Liver (tissue), 3 donors: ENCODE measurements around the gene SHROOM2.

ENCODE experiments used
- CTCF ChIP-seq: fragments of 150-350 bp; IDR thresholded peaks from 2 replicates; pipeline ENCODE4 v1.5.1; 2017; ENCODE audit warnings: improper control_type of control experiment, low read depth, low read length; ENCODE audit not compliant: missing input control
- EGR1 ChIP-seq, 2 donors: IDR thresholded peaks; 2 replicates each; pipeline ENCODE4 v1.6.1; 2016 to 2018; ENCODE audit warnings: antibody characterized with exemption in 2 of 2, low read depth in 2 of 2
- GABPA ChIP-seq, 2 donors: IDR thresholded peaks in 1 of 2; conservative IDR thresholded peaks in 1 of 2; 2 replicates each; pipeline ENCODE4 v1.6.1; 2016; ENCODE audit warnings: antibody characterized with exemption in 2 of 2, mild to moderate bottlenecking in 1 of 2, moderate library complexity in 1 of 2
- HNF4A ChIP-seq, 2 donors: conservative IDR thresholded peaks; 2 replicates each; pipeline ENCODE4 v1.6.1; 2016; ENCODE audit warnings: antibody characterized with exemption in 2 of 2, mild to moderate bottlenecking in 2 of 2
- MAX ChIP-seq: IDR thresholded peaks from 2 replicates; pipeline ENCODE4 v1.6.1; 2016; ENCODE audit warnings: antibody characterized with exemption
- RAD21 ChIP-seq, 2 donors: IDR thresholded peaks; 2 replicates each; pipeline ENCODE4 v1.6.1; 2016; ENCODE audit warnings: antibody characterized with exemption in 2 of 2, mild to moderate bottlenecking in 2 of 2
- RXRA ChIP-seq, 2 donors: IDR thresholded peaks; 2 replicates each; pipeline ENCODE4 v1.6.1; 2017 to 2018; ENCODE audit warnings: antibody characterized with exemption in 2 of 2, mild to moderate bottlenecking in 1 of 2
- SP1 ChIP-seq: IDR thresholded peaks from 2 replicates; pipeline ENCODE4 v1.6.1; 2018; ENCODE audit warnings: antibody characterized with exemption, mild to moderate bottlenecking
- YY1 ChIP-seq: IDR thresholded peaks from 2 replicates; pipeline ENCODE4 v1.6.1; 2016; ENCODE audit warnings: antibody characterized with exemption, mild to moderate bottlenecking
- ZBTB33 ChIP-seq: IDR thresholded peaks from 2 replicates; pipeline ENCODE4 v1.6.1; 2016; ENCODE audit warnings: antibody characterized with exemption
- donor health status: healthy.
- donor health status: healthy.

GRCh38 chrX:9983846-9984245 lies 197.6 kb downstream of the SHROOM2 start:
- no peak for TF ChIP-seq RAD21 (IDR thresholded peaks at IDR 0.05)
- TF ChIP-seq SP1: no peak
- TF ChIP-seq CTCF: no peak
- TF ChIP-seq ZBTB33: no peak
- TF ChIP-seq GABPA (IDR thresholded peaks at IDR 0.05 in 1 of 2, conservative IDR thresholded peaks at IDR 0.05 in 1 of 2): no peak
- no peak for TF ChIP-seq RXRA (IDR thresholded peaks at IDR 0.05)
- TF ChIP-seq MAX: no peak
- TF ChIP-seq YY1: no peak
- no peak for TF ChIP-seq EGR1 (IDR thresholded peaks at IDR 0.05; ENCODE audit: low read depth in 2 of 2)
- no peak for TF ChIP-seq HNF4A (conservative IDR thresholded peaks at IDR 0.05)
